Smooth muscle cell of bladder (primary cell): ENCODE data around the gene LACTB. TPM values are rescaled to one million over a fixed set of nuclear protein-coding genes. Genes with fewer than 3 reads are reported as not detected.

Experiments used
- total RNA-seq: library from RNA; depleted of rRNA; stranded (reverse); fragments of >200 nt; gene quantifications from 2 replicates; pipeline ENCODE4 v1.2.3, GENCODE V29; 2014

LACTB gene
- total RNA-seq = 23.2 and 31.9 TPM in 2 replicates

GRCh38 chr15:63121382-63122001 is at the start of gene LACTB:
TSS of gene LACTB (plus strand) at chr15:63121861. CDS start at chr15:63121872, 11 bp downstream.

GRCh38 chr15:63157118-63157843 is 35.6 kb downstream of the LACTB start, which contains the start of gene RPS27L:
TSS of gene RPS27L (minus strand) at chr15:63157477. CDS start at chr15:63157405, 72 bp downstream.

GRCh38 chr15:63188926-63189871 is 67.5 kb downstream of the LACTB start, which contains the start of gene RAB8B:
TSS of gene RAB8B (plus strand) at chr15:63189606. CDS start at chr15:63189625, 19 bp downstream.

Other genes starting within 250 kb of the LACTB start
- gene TPM1, start 79.1 kb upstream of the LACTB start, total RNA-seq = 425 and 477 TPM in 2 replicates
- 523 and 675 TPM in 2 replicates for gene RPS27L, start 35.6 kb downstream of the LACTB start, total RNA-seq
- 118 and 126 TPM in 2 replicates for gene RAB8B, start 67.7 kb downstream of the LACTB start, total RNA-seq
- 17.5 and 18.5 TPM in 2 replicates for gene APH1B, start 155.7 kb downstream of the LACTB start, total RNA-seq